GM12878 (cell line): ENCODE results near the gene HERPUD1. TPM values are rescaled to one million over a fixed set of nuclear protein-coding genes. Genes with fewer than 3 reads are reported as not detected.

Source experiments
- CBX3 ChIP-seq: fragments of 200-600 bp; sonication (generic); IDR thresholded peaks from 2 replicates; pipeline ENCODE4 v1.6.1; 2016; ENCODE audit warnings: low read depth, borderline replicate concordance
- CUX1 ChIP-seq: IDR thresholded peaks from 2 replicates; pipeline ENCODE4 v1.6.1; 2012; ENCODE audit warnings: improper control_type of control experiment, low read depth, low read length; ENCODE audit not compliant: insufficient replicate concordance
- IKZF2 ChIP-seq, 2 experiments: fragments of 450-650 bp; IDR thresholded peaks; 2 replicates each; pipeline ENCODE4 v1.6.1; 2017; ENCODE audit warnings: mild to moderate bottlenecking in 2 of 2, moderate library complexity in 2 of 2
- IRF3 ChIP-seq: fragments of 450-650 bp; IDR thresholded peaks from 2 replicates; pipeline ENCODE4 v1.6.1; 2014; ENCODE audit warnings: mild to moderate bottlenecking
- JUNB ChIP-seq: IDR thresholded peaks from 2 replicates; pipeline ENCODE4 v1.6.1; 2016; ENCODE audit warnings: antibody characterized with exemption, mild to moderate bottlenecking
- NKRF ChIP-seq: fragments of 450-650 bp; conservative IDR thresholded peaks from 2 replicates; pipeline ENCODE4 v1.6.1; 2017; ENCODE audit warnings: mild to moderate bottlenecking, moderate library complexity
- NR2C1 ChIP-seq: fragments of 450-650 bp; IDR thresholded peaks from 2 replicates; pipeline ENCODE4 v1.6.1; 2017; ENCODE audit warnings: antibody characterized with exemption, mild to moderate bottlenecking, moderate library complexity
- NRF1 ChIP-seq: conservative IDR thresholded peaks from 2 replicates; pipeline ENCODE4 v1.6.1; 2011; ENCODE audit warnings: mild to moderate bottlenecking, low read depth, low read length, improper control_type of control experiment
- REST ChIP-seq: IDR thresholded peaks from 2 replicates; pipeline ENCODE4 v1.6.1; 2012; ENCODE audit warnings: mild to moderate bottlenecking, low read depth, low read length
- RUNX3 ChIP-seq: IDR thresholded peaks from 2 replicates; pipeline ENCODE4 v1.6.1; 2012; ENCODE audit warnings: low read length, inconsistent platforms
- ZNF622 ChIP-seq: fragments of 450-650 bp; IDR thresholded peaks from 2 replicates; pipeline ENCODE4 v1.6.1; 2017; ENCODE audit warnings: mild to moderate bottlenecking, inconsistent platforms
- polyA plus RNA-seq, 11 experiments: library from polyadenylated mRNA; depleted of rRNA in 4 of 11; unstranded in 6 of 11; stranded (reverse) in 5 of 11; fragments of >200 nt; fragmentation: Nextera tagmentation in 4 of 11; fragmentation: Illumina TruSeq in 1 of 11; extraction: Ambion mirVana in 4 of 11; extraction: Trizol in 1 of 11; gene quantifications; 1 replicate in 1 of 11; 2 replicates in 10 of 11; pipeline versions ENCODE4 v1.2.1 to v1.2.3, GENCODE V29; 2011 to 2016; ENCODE audit warnings: inconsistent platforms in 2 of 11, missing spikeins in 2 of 11, low read depth in 1 of 11
- total RNA-seq, 4 experiments: library from RNA; depleted of rRNA in 3 of 4; stranded (reverse); fragments of >200 nt in 3 of 4; fragmentation: Illumina TruSeq in 1 of 4; extraction: Trizol in 1 of 4; gene quantifications; 2 replicates each; pipeline versions ENCODE4 v1.2.1 to v1.2.3, GENCODE V29; 2013 to 2021
- TF ChIP-seq, protein P1 (sequence below): fragments of 450-650 bp; IDR thresholded peaks from 2 replicates; pipeline ENCODE4 v1.6.1; 2017; ENCODE audit warnings: mild to moderate bottlenecking, low read depth, inconsistent platforms; ENCODE audit not compliant: poor library complexity, severe bottlenecking

The HERPUD1 gene
- total and polyA plus RNA-seq, 10 of the 15 experiments (the other 5 are each of a cell fraction or from before 2014, with no cell fraction given): 32.6 to 212 (median 122) TPM

DNA sequence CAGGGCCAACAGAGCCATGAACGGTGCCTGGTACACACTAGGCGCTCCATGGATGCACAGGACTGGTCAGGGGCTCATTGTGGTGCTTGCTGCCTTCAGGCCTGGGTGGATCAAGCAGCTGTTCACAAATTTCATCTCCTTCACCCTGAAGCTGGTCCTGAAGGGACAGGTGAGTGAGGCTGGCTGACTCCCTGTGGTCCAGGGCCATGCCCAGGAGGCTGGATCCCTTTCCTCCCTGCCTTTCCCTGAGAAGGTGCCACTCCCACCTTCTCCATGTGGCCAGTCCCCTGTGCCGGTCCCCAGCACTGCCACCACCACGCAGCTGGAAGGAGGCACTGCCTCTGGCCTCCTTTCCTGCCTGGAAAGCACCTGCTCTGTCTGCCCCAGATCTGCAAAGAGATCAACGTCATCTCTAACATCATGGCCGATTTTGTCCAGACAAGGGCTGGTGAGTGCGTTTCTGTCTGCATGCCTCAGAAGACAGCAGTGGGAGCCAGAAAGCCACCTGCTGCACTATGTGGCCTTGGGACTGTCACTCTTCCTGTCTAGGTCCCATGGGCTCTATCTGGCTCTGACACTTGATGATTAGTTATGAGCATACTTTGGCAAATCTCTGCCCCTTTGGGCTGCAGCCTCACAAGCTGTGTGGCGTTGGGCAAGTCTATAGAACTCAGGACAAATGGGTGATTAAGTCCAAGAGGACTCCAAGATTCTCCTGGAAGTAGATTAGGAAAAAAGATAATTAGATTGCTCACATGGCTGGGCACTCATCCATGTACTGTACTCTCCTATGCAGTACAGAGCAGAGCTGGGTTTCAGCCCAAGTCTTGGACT, 39.2 kb downstream of the HERPUD1 start (continued):
- TF ChIP-seq REST (no peak), IRF3 (no peak), CBX3 (no peak), ZNF622 (no peak), NKRF (no peak), NRF1 (no peak), CUX1 (peak; percentile 75), RUNX3 (no peak; the same call in 1 of the 2 replicates), NR2C1 (no peak), JUNB (no peak), IKZF2 (IDR thresholded peaks at IDR 0.05) (peak; percentile 81 to 86)
- TF ChIP-seq, protein P1, sequence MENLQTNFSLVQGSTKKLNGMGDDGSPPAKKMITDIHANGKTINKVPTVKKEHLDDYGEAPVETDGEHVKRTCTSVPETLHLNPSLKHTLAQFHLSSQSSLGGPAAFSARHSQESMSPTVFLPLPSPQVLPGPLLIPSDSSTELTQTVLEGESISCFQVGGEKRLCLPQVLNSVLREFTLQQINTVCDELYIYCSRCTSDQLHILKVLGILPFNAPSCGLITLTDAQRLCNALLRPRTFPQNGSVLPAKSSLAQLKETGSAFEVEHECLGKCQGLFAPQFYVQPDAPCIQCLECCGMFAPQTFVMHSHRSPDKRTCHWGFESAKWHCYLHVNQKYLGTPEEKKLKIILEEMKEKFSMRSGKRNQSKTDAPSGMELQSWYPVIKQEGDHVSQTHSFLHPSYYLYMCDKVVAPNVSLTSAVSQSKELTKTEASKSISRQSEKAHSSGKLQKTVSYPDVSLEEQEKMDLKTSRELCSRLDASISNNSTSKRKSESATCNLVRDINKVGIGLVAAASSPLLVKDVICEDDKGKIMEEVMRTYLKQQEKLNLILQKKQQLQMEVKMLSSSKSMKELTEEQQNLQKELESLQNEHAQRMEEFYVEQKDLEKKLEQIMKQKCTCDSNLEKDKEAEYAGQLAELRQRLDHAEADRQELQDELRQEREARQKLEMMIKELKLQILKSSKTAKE: peak; percentile 45
